Trophoblast cell (in vitro differentiated cells and primary cell): ENCODE results near the gene RHBDL2.

ENCODE experiments used
- DNase-seq, 2 donors: peaks; one replicate each; pipeline ENCODE4 v3.0.0-alpha.2; 2016
- H2AFZ ChIP-seq: 2 replicates; pipeline ENCODE4 v1.6.1; 2013; ENCODE audit warnings: low read length, moderate library complexity, mild to moderate bottlenecking; ENCODE audit not compliant: insufficient read depth, poor library complexity
- H2AK5ac ChIP-seq: 2 replicates; pipeline ENCODE4 v1.6.1; 2013; ENCODE audit warnings: mild to moderate bottlenecking, low read length
- H2BK120ac ChIP-seq: 2 replicates; pipeline ENCODE4 v1.6.1; 2013; ENCODE audit warnings: low read length, mild to moderate bottlenecking, moderate library complexity; ENCODE audit not compliant: insufficient read depth, poor library complexity
- H2BK12ac ChIP-seq: 2 replicates; pipeline ENCODE4 v1.6.1; 2013; ENCODE audit warnings: mild to moderate bottlenecking, low read length, moderate library complexity
- H2BK5ac ChIP-seq: 2 replicates; pipeline ENCODE4 v1.6.1; 2013; ENCODE audit warnings: low read length, low read depth, moderate library complexity, mild to moderate bottlenecking; ENCODE audit not compliant: poor library complexity
- H3K14ac ChIP-seq: 2 replicates; pipeline ENCODE4 v1.6.1; 2013; ENCODE audit warnings: mild to moderate bottlenecking, low read length
- H3K18ac ChIP-seq: 2 replicates; pipeline ENCODE4 v1.6.1; 2013; ENCODE audit warnings: mild to moderate bottlenecking, low read length
- H3K23ac ChIP-seq: 2 replicates; pipeline ENCODE4 v1.6.1; 2013; ENCODE audit warnings: low read length
- H3K27ac ChIP-seq: 2 replicates; pipeline ENCODE4 v1.5.1; 2013; ENCODE audit warnings: low read depth, mild to moderate bottlenecking, inconsistent platforms, low read length, moderate library complexity
- H3K27me3 ChIP-seq: 2 replicates; pipeline ENCODE4 v1.6.1; 2013; ENCODE audit warnings: inconsistent platforms, mild to moderate bottlenecking, low read length, moderate library complexity; ENCODE audit not compliant: insufficient read depth
- H3K36me3 ChIP-seq, 2 experiments: 1 replicate in 1 of 2; 2 replicates in 1 of 2; pipeline ENCODE4 v1.6.1; 2013; ENCODE audit warnings: low read length in 2 of 2, mild to moderate bottlenecking in 2 of 2, moderate library complexity in 1 of 2; ENCODE audit not compliant: insufficient read depth in 2 of 2, control insufficient read depth in 1 of 2
- H3K4ac ChIP-seq: 2 replicates; pipeline ENCODE4 v1.6.1; 2013; ENCODE audit warnings: low read depth, mild to moderate bottlenecking, low read length, moderate library complexity
- H3K4me1 ChIP-seq, 2 experiments: 1 replicate in 1 of 2; 2 replicates in 1 of 2; pipeline ENCODE4 v1.6.1; 2013; ENCODE audit warnings: low read length in 2 of 2, mild to moderate bottlenecking in 2 of 2, moderate library complexity in 1 of 2; ENCODE audit not compliant: insufficient read depth in 2 of 2, control insufficient read depth in 1 of 2
- H3K4me2 ChIP-seq: 2 replicates; pipeline ENCODE4 v1.6.1; 2013; ENCODE audit warnings: inconsistent platforms, mild to moderate bottlenecking, low read length, moderate library complexity
- H3K4me3 ChIP-seq: 2 replicates; pipeline ENCODE4 v1.5.1; 2013; ENCODE audit warnings: mild to moderate bottlenecking, low read depth, low read length, inconsistent platforms
- H3K79me1 ChIP-seq: one replicate; pipeline ENCODE4 v1.6.1; 2013; ENCODE audit warnings: low read length
- H3K79me2 ChIP-seq: 2 replicates; pipeline ENCODE4 v1.6.1; 2013; ENCODE audit warnings: low read length, mild to moderate bottlenecking; ENCODE audit not compliant: control insufficient read depth, insufficient read depth, poor library complexity
- H3K9ac ChIP-seq: 2 replicates; pipeline ENCODE4 v1.6.1; 2013; ENCODE audit warnings: mild to moderate bottlenecking, low read length
- H3K9me3 ChIP-seq: 2 replicates; pipeline ENCODE4 v1.6.1; 2013; ENCODE audit warnings: low read depth, mild to moderate bottlenecking, control low read depth, inconsistent platforms, low read length; ENCODE audit not compliant: insufficient read depth
- H4K12ac ChIP-seq: 2 replicates; pipeline ENCODE4 v1.6.1; 2013; ENCODE audit warnings: low read depth, mild to moderate bottlenecking, low read length, moderate library complexity
- H4K8ac ChIP-seq: 2 replicates; pipeline ENCODE4 v1.6.1; 2013; ENCODE audit warnings: low read depth, mild to moderate bottlenecking, low read length, moderate library complexity
- H4K91ac ChIP-seq: one replicate; pipeline ENCODE4 v1.6.1; 2013; ENCODE audit warnings: low read depth, mild to moderate bottlenecking, low read length, moderate library complexity
- WGBS: extraction: QIAGEN DNeasy Blood & Tissue Kit; methylation state at CpG from one replicate; pipeline ENCODE4 v1.1.7; 2013; ENCODE audit warnings: missing lambda C conversion rate; ENCODE audit not compliant: insufficient read length, insufficient coverage; ENCODE audit errors: extremely low coverage; 5-methylcytosine and 5-hydroxymethylcytosine counted together

Gene RHBDL2

DNA sequence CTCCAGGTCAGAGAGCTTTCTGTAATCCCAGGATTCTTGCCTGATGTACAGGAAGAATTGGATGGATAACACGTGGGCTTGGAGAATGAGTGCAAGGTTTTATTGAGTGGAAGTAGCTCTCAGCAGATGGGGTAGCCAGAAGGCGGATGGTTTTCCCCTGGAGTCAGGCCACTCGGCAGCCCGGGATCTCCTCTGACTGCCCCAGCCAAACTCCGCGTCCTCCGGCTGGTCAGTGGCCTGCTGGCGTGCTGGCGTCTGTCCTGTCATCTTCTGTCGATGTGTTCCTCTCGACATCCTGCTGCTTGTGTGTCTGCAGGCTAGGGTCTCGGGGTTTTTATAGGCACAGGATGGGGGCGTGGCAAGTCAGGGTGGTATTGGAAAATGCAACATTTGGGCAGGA lies 32.8 kb downstream of the RHBDL2 start:
- Histone ChIP-seq H2BK12ac (no peak overlapping the region), H3K9me3 (no peaks in the 10 kb centered on the region)
- DNase-seq: no peak

DNA sequence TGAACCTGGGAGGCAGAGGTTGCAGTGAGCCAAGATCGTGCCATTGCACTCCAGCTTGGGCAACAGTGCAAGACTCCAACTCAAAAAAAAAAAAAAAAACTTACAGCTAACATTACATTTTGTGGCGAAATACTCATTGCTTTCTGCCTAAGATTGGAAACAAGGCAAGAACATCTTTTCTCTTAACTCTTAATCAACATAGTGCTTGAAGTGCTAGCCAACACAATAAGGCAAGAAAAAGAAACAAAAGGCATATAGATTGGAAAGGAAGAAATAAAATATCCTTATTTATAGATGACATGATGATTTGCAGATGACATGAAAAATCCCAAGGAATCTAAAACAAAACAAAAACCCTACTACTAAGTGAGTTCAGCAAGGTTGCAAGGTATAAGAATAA lies 35.6 kb downstream of the RHBDL2 start:
- no peak overlapping the region for H3K27ac ChIP-seq
- H3K79me2 ChIP-seq: no peaks in the 10 kb centered on the region
- no peak overlapping the region for H3K9ac ChIP-seq
- no peak overlapping the region for H3K18ac ChIP-seq
- no peak overlapping the region for H2AK5ac ChIP-seq
- H3K4me2 ChIP-seq: no peak overlapping the region
- no peak overlapping the region for H4K12ac ChIP-seq
- H3K79me1 ChIP-seq: no peaks in the 10 kb centered on the region
- H2BK120ac ChIP-seq: no peak overlapping the region
- no peak overlapping the region for H3K14ac ChIP-seq
- no peak overlapping the region for H3K4ac ChIP-seq
- no peak overlapping the region for H3K23ac ChIP-seq
- H2AFZ ChIP-seq: no peak overlapping the region
- no peak overlapping the region for H3K4me3 ChIP-seq
- no peak overlapping the region for H4K8ac ChIP-seq
- no peaks in the 10 kb centered on the region for H3K9me3 ChIP-seq
- no peaks in the 10 kb centered on the region for H3K4me1 ChIP-seq
- H2BK12ac ChIP-seq: no peak overlapping the region
- no peaks in the 10 kb centered on the region for H3K27me3 ChIP-seq
- no peaks in the 10 kb centered on the region for H3K36me3 ChIP-seq
- DNase-seq: no peak
- no CpG with 5 or more reads among the region's 2 CpGs for WGBS
- no peak overlapping the region for H2BK5ac ChIP-seq
- no peak overlapping the region for H4K91ac ChIP-seq

More for the DNA sequence above, 32.8 kb downstream of the RHBDL2 start:
- H3K4me2 ChIP-seq: no peak overlapping the region
- H3K79me1 ChIP-seq: no peaks in the 10 kb centered on the region
- no peaks in the 10 kb centered on the region for H3K79me2 ChIP-seq
- H3K36me3 ChIP-seq: no peaks in the 10 kb centered on the region
- H2BK5ac ChIP-seq: no peak overlapping the region
- no peak overlapping the region for H3K9ac ChIP-seq
- H3K18ac ChIP-seq: no peak overlapping the region
- no peak overlapping the region for H2BK120ac ChIP-seq
- no peak overlapping the region for H3K23ac ChIP-seq
- H3K27me3 ChIP-seq: no peaks in the 10 kb centered on the region
- H4K12ac ChIP-seq: no peak overlapping the region
- no peaks in the 10 kb centered on the region for H3K4me1 ChIP-seq
- H3K4ac ChIP-seq: no peak overlapping the region
- no peak overlapping the region for H4K91ac ChIP-seq
- H2AK5ac ChIP-seq: no peak overlapping the region
- H3K4me3 ChIP-seq: no peak overlapping the region
- no peak overlapping the region for H3K14ac ChIP-seq
- no peak overlapping the region for H2AFZ ChIP-seq
- WGBS: no CpG with 5 or more reads among the region's 13 CpGs
- no peak overlapping the region for H4K8ac ChIP-seq
- H3K27ac ChIP-seq: no peak overlapping the region

DNA sequence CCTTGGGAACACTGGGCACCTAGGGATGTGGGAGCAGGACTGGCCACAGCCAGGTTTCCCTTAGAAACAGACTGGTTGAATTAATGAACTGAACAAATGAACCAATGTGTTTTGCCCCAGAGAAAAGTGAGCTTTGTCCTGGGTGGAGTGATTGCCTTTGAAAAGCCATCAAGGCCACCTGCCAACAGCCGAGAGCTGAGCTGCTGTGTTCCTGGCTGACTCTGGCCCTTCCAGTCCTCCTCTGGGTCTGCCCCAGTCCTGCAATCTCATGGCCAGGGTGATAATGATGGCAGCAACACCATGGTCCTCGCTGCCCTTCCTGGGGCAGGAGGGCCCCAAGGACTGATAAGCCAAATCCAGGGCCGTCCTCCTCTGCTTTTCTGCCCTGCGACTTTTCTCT lies 42.1 kb downstream of the RHBDL2 start:
- Histone ChIP-seq H3K36me3 (no peaks in the 10 kb centered on the region), H2AFZ (no peak overlapping the region), H3K4ac (no peak overlapping the region), H3K4me1 (no peaks in the 10 kb centered on the region), H2AK5ac (no peak overlapping the region), H2BK12ac (no peak overlapping the region), H3K27ac (no peak overlapping the region), H3K18ac (no peak overlapping the region), H3K4me2 (no peak overlapping the region), H3K4me3 (peak overlapping the region; percentile 35), H4K12ac (no peak overlapping the region), H3K79me1 (no peaks in the 10 kb centered on the region), H4K91ac (no peak overlapping the region), H4K8ac (no peak overlapping the region), H3K79me2 (no peaks in the 10 kb centered on the region), H3K9ac (no peak overlapping the region), H3K23ac (no peak overlapping the region), H2BK5ac (no peak overlapping the region), H3K9me3 (no peaks in the 10 kb centered on the region), H3K14ac (no peak overlapping the region), H2BK120ac (no peak overlapping the region), H3K27me3 (no peaks in the 10 kb centered on the region)
- no peak for DNase-seq
- no CpG with 5 or more reads among the region's 4 CpGs for WGBS

DNA sequence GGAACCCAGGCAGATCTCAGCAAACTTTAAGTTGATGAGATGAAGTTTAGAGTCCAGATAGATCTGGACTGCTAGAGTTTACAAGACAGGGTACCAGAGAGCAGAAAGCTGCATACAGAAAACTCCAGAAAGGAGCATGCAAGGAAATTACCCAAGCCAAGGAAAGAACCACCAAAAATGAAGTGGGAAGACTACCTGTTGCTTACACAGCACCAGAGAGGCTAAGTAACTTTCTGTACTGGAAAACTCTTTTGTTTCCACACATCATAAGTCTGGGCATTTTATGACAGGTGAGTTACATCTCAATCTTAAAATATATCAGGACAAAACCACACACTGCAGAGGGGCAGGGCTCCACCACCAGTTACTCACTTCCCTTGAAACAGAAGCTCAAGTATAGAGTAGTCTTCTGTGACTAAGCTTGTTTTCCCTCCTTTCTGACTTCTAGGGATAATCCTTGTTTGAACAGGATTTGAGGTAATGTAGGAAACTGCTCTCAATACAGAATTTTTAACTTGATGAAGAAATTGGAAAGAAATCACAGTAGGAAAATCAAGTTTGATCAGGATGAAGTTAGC lies 42.9 kb downstream of the RHBDL2 start:
- Histone ChIP-seq H3K79me2 (no peaks in the 10 kb centered on the region), H3K9ac (no peak overlapping the region), H3K27me3 (no peaks in the 10 kb centered on the region), H3K4me3 (no peak overlapping the region), H3K4me2 (no peak overlapping the region), H3K27ac (no peak overlapping the region), H3K36me3 (no peaks in the 10 kb centered on the region), H3K18ac (no peak overlapping the region), H4K8ac (no peak overlapping the region), H2BK120ac (no peak overlapping the region), H4K91ac (no peak overlapping the region), H3K4ac (no peak overlapping the region), H4K12ac (no peak overlapping the region), H3K79me1 (no peaks in the 10 kb centered on the region), H2AFZ (no peak overlapping the region), H3K23ac (no peak overlapping the region), H3K4me1 (no peaks in the 10 kb centered on the region), H2BK12ac (no peak overlapping the region), H2AK5ac (no peak overlapping the region), H3K14ac (no peak overlapping the region), H2BK5ac (no peak overlapping the region), H3K9me3 (no peaks in the 10 kb centered on the region)
- DNase-seq: no peak
